Panc1 (cell line): ENCODE data around the gene LRRK1. TPM values are rescaled to one million over a fixed set of nuclear protein-coding genes. Genes with fewer than 3 reads are reported as not detected.
A peak's percentile ranks its signal among the peaks of the same experiment; 100 is the strongest.

ENCODE experiments used
- ATAC-seq: fragments of 200-7000 bp; cut with Tn5 transposase; 2 replicates; pipeline ENCODE4 v1.9.1; 2020; ENCODE audit warnings: mild to moderate bottlenecking, moderate library complexity
- BruUV-seq: library from RNA; stranded (reverse); fragments of 400-500 nt; replicated peaks from 2 replicates; lab custom pipeline; 2021; lab: Mats Ljungman, UMichigan
- CTCF ChIA-PET: fragments of 300-600 bp; sonication (Branson Sonifier 250); formaldehyde crosslinking; loops from one replicate; lab custom pipeline; 2022; ENCODE audit warnings: antibody characterized with exemption; lab: Charles Lee
- POLR2A ChIA-PET: fragments of 300-600 bp; sonication (Branson Sonifier 250); formaldehyde crosslinking; loops from one replicate; lab custom pipeline; 2022; ENCODE audit warnings: antibody characterized with exemption; lab: Charles Lee
- DNase-seq: peaks from one replicate; pipeline ENCODE4 v3.0.0-alpha.2; 2010; ENCODE audit warnings: low read depth, low spot score
- H3K27ac ChIP-seq: 2 replicates; pipeline ENCODE4 v1.5.1; 2011; ENCODE audit warnings: mild to moderate bottlenecking, low read length, inconsistent platforms
- H3K27me3 ChIP-seq: fragments of 200-500 bp; sonication (Bioruptor generic); 2 replicates; pipeline ENCODE4 v1.6.0; 2014; ENCODE audit warnings: low read length, inconsistent platforms; ENCODE audit not compliant: control insufficient read depth, insufficient read depth
- H3K36me3 ChIP-seq: fragments of 200-500 bp; sonication (Bioruptor generic); 2 replicates; pipeline ENCODE4 v1.5.1; 2014; ENCODE audit warnings: inconsistent platforms, mild to moderate bottlenecking, low read length, moderate library complexity; ENCODE audit not compliant: control insufficient read depth, insufficient read depth
- H3K4me1 ChIP-seq: 2 replicates; pipeline ENCODE4 v1.5.1; 2011; ENCODE audit warnings: inconsistent platforms, mild to moderate bottlenecking, low read length, moderate library complexity; ENCODE audit not compliant: control insufficient read depth, insufficient read depth
- H3K4me3 ChIP-seq, 2 experiments: 2 replicates each; pipeline ENCODE4 v1.5.1; 2011 to 2012; ENCODE audit warnings: low read depth in 2 of 2, low read length in 2 of 2, mild to moderate bottlenecking in 2 of 2, inconsistent platforms in 1 of 2, moderate library complexity in 1 of 2
- H3K9me3 ChIP-seq: fragments of 200-500 bp; sonication (Bioruptor generic); 2 replicates; pipeline ENCODE4 v1.5.1; 2014; ENCODE audit warnings: low read depth, mild to moderate bottlenecking, inconsistent platforms, low read length, moderate library complexity; ENCODE audit not compliant: control insufficient read depth, insufficient read depth
- CTCF ChIP-seq: fragments of 450-650 bp; IDR thresholded peaks from 2 replicates; pipeline ENCODE4 v1.5.1; 2017; ENCODE audit warnings: mild to moderate bottlenecking
- POLR2AphosphoS5 ChIP-seq: IDR thresholded peaks from 2 replicates; pipeline ENCODE4 v1.6.1; 2012; ENCODE audit warnings: mild to moderate bottlenecking, low read depth, low read length, moderate library complexity
- SIN3A ChIP-seq: IDR thresholded peaks from 2 replicates; pipeline ENCODE4 v1.6.1; 2012; ENCODE audit warnings: low read depth, mild to moderate bottlenecking, low read length, moderate library complexity, borderline replicate concordance; ENCODE audit not compliant: insufficient read depth
- TCF7L2 ChIP-seq: IDR thresholded peaks from 2 replicates; pipeline ENCODE4 v1.6.1; 2011; ENCODE audit warnings: mild to moderate bottlenecking, low read depth, low read length, inconsistent platforms
- in situ Hi-C: cut with HindIII; loops from 2 replicates; pipeline ENCODE4 v1.10.0; 2016; ENCODE audit warnings: low sequenced_read_pairs, low pct_unique_long_range_greater_than_20kb
- intact Hi-C: fragments of 100-400 bp; cut with micrococcal nuclease; formaldehyde crosslinking; loops from one replicate; pipeline ENCODE4 v1.10.0; 2022; ENCODE audit not compliant: unreplicated experiment
- total RNA-seq: library from RNA; stranded (reverse); gene quantifications from one replicate; pipeline ENCODE4 v1.2.1, GENCODE V29; 2021; ENCODE audit not compliant: unreplicated experiment
- TF ChIP-seq, protein P1 (sequence below), 2 experiments: IDR thresholded peaks; 2 replicates each; pipeline ENCODE4 v1.6.1; 2011 to 2012; ENCODE audit warnings: low read depth in 2 of 2, control low read depth in 1 of 2, low read length in 1 of 2, mild to moderate bottlenecking in 1 of 2, moderate library complexity in 1 of 2; ENCODE audit not compliant: insufficient read depth in 1 of 2

The LRRK1 gene
- total RNA-seq, 1 experiment from 2014 or later: 88.0 TPM

DNA sequence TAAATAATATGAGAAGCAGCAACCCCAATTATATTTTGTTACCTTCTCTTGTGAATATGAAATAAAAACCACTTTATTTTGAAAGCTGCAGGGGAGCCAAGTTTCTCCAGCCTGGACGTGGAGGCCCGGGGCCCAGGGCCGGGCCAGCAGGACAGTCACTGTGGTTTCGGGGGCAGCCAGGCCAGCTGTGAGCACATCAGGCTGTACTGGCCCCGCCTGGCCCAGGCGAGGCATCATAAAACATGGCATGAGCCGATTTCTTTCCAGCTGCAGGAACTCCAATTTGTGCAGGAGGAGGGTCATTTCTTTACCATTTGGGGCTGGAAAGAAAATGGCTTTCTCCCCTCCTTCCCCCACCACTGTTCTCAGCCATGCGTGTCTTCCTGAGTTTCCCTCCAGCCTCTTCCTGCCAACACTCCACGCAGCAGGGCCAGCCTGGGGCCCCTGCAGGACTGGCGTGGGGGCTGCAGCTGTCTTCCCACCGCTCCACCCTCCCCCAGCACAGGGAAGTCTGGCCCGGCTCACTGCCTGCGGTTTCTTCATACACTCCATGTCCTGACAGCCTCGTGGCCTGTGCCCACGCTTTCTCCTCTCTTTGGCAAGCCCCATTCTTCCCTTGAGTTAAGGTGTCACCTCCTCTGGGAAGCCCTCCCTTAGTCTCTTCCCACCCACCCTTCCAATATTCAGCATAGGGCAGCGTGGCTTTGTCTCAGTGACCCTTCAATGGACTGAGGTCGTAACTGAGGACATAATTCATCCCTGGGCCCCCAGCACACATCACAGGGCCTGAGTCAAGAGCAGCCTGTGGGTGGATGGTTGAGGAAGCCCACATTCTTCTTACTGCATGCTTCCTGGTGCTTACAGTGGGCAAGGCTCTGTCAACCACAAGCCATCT is 196.9 kb downstream of the LRRK1 start:
- Histone ChIP-seq H3K36me3 (no peaks in the 10 kb centered on the region), H3K4me1 (peaks cover 11% of the 10 kb centered on the region), H3K9me3 (no peaks in the 10 kb centered on the region), H3K27ac (no peak overlapping the region), H3K4me3 (no peak overlapping the region), H3K27me3 (no peaks in the 10 kb centered on the region)
- TF ChIP-seq SIN3A (no peak), CTCF (no peak), TCF7L2 (no peak), POLR2AphosphoS5 (no peak)
- TF ChIP-seq, protein P1, sequence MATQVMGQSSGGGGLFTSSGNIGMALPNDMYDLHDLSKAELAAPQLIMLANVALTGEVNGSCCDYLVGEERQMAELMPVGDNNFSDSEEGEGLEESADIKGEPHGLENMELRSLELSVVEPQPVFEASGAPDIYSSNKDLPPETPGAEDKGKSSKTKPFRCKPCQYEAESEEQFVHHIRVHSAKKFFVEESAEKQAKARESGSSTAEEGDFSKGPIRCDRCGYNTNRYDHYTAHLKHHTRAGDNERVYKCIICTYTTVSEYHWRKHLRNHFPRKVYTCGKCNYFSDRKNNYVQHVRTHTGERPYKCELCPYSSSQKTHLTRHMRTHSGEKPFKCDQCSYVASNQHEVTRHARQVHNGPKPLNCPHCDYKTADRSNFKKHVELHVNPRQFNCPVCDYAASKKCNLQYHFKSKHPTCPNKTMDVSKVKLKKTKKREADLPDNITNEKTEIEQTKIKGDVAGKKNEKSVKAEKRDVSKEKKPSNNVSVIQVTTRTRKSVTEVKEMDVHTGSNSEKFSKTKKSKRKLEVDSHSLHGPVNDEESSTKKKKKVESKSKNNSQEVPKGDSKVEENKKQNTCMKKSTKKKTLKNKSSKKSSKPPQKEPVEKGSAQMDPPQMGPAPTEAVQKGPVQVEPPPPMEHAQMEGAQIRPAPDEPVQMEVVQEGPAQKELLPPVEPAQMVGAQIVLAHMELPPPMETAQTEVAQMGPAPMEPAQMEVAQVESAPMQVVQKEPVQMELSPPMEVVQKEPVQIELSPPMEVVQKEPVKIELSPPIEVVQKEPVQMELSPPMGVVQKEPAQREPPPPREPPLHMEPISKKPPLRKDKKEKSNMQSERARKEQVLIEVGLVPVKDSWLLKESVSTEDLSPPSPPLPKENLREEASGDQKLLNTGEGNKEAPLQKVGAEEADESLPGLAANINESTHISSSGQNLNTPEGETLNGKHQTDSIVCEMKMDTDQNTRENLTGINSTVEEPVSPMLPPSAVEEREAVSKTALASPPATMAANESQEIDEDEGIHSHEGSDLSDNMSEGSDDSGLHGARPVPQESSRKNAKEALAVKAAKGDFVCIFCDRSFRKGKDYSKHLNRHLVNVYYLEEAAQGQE (IDR thresholded peaks at IDR 0.05; ENCODE audit: insufficient read depth in 1 of 2, low read depth in 2 of 2, low read length in 1 of 2): no peak
- BruUV-seq: no TSS peak
- ChIA-PET POLR2A (interaction anchor here (0.6 kb wide), 1 partner anchor 26 kb away, joined by 4 read pairs; no protein-coding TSS in a partner anchor), CTCF (no interaction called here)
- DNase-seq (no peak), ATAC-seq (no peak)
- intact Hi-C loops (no loop called here), in situ Hi-C loops (no loop called here)

- ATAC-seq: no peak
- intact Hi-C loops: no loop called here
- BruUV-seq: no TSS peak
These were observed 197.5 kb downstream of the LRRK1 start for GRCh38 chr15:101116681-101116976.

More at GRCh38 chr15:101116681-101116976, 197.5 kb downstream of the LRRK1 start:
- Histone ChIP-seq H3K27ac (peak overlapping the region; percentile 26; the same call in 1 of the 2 replicates), H3K4me1 (peaks cover 17% of the 10 kb centered on the region), H3K9me3 (no peaks in the 10 kb centered on the region), H3K36me3 (no peaks in the 10 kb centered on the region), H3K4me3 (no peak overlapping the region), H3K27me3 (no peaks in the 10 kb centered on the region)
- ChIA-PET CTCF (no interaction called here), POLR2A (no interaction called here)
- no peak for DNase-seq
- TF ChIP-seq SIN3A (no peak), CTCF (no peak), TCF7L2 (no peak), POLR2AphosphoS5 (no peak)
- TF ChIP-seq, protein P1 (IDR thresholded peaks at IDR 0.05; ENCODE audit: insufficient read depth in 1 of 2, low read depth in 2 of 2, low read length in 1 of 2): no peak
- in situ Hi-C loops: no loop called here
